Activated T-helper 1 cell treated with anti-CD3 and anti-CD28 coated beads, Interleukin-12 subunit alpha, Interleukin-12 subunit beta, Interleukin-2, Interleukin-4 antibody, amounts not matched to agents 30 ng/mL and 10 ng/mL and 1 ng/mL, durations not matched to agents 14 hours and 24 hours and 36 hours (primary cell): ENCODE data around the gene RGS10. TPM values are rescaled to one million over a fixed set of nuclear protein-coding genes. Genes with fewer than 3 reads are reported as not detected.
"Not testable (repeated sequence)": the region's sequence is repeated elsewhere in the genome, so short reads cannot be mapped to it uniquely, and the experiment has no call there.

Experiments
- DNase-seq: peaks from one replicate; pipeline ENCODE4 v3.0.0; 2021; ENCODE audit warnings: low spot score
- H3K27ac Mint-ChIP-seq: one replicate; pipeline ENCODE4 v1.8.0; 2021; ENCODE audit warnings: mild to moderate bottlenecking, mixed read lengths
- H3K27me3 Mint-ChIP-seq: one replicate; pipeline ENCODE4 v1.8.0; 2022; ENCODE audit warnings: mild to moderate bottlenecking, moderate library complexity, mixed read lengths; ENCODE audit not compliant: insufficient read depth
- H3K36me3 Mint-ChIP-seq: one replicate; pipeline ENCODE4 v1.8.0; 2021; ENCODE audit warnings: low read depth, mixed read lengths
- H3K4me1 Mint-ChIP-seq: one replicate; pipeline ENCODE4 v1.8.0; 2021; ENCODE audit warnings: low read depth, mixed read lengths
- H3K4me3 Mint-ChIP-seq: one replicate; pipeline ENCODE4 v1.8.0; 2021; ENCODE audit warnings: mild to moderate bottlenecking, moderate library complexity, mixed read lengths
- H3K9me3 Mint-ChIP-seq: one replicate; pipeline ENCODE4 v1.8.0; 2021; ENCODE audit warnings: mixed read lengths
- intact Hi-C: fragments of 100-400 bp; cut with micrococcal nuclease; formaldehyde crosslinking; loops from one replicate; pipeline ENCODE4 v1.15.1; 2024
- total RNA-seq: library from RNA; stranded (reverse); gene quantifications from 2 replicates; pipeline ENCODE4 v1.2.3, GENCODE V29; 2022

RGS10 gene
- total RNA-seq, 1 donor from 2014 or later, result 150 TPM

DNA sequence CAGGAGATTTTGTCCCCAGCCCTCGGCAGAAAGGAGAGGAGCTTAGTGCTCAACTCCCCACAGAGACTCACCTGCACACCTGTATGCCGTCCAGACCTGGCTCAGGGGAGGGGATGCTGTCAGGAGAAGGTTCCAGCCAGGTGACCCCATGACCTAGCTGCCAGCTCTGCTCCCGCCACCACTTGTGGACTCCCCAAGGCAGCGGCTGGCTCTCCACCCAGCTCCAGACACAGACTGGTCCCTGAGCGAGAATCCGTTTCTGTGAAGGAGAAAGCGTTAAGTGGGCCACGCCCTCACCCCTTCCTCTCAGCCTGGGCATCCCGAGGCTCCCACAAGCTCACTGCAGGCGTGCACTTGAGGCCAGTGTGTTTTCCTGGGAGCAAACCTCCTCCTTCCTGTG, 76.4 kb downstream of the RGS10 start:
- peaks cover 4% of the 10 kb centered on the region for H3K36me3 Mint-ChIP-seq
- DNase-seq, result no peak
- H3K4me3 Mint-ChIP-seq, result no peak overlapping the region
- H3K9me3 Mint-ChIP-seq, result peaks cover 6% of the 10 kb centered on the region
- no peak overlapping the region for H3K27ac Mint-ChIP-seq
- peaks cover 4% of the 10 kb centered on the region for H3K27me3 Mint-ChIP-seq
- intact Hi-C loops, result no loop called here
- H3K4me1 Mint-ChIP-seq, result peaks cover 16% of the 10 kb centered on the region

DNA sequence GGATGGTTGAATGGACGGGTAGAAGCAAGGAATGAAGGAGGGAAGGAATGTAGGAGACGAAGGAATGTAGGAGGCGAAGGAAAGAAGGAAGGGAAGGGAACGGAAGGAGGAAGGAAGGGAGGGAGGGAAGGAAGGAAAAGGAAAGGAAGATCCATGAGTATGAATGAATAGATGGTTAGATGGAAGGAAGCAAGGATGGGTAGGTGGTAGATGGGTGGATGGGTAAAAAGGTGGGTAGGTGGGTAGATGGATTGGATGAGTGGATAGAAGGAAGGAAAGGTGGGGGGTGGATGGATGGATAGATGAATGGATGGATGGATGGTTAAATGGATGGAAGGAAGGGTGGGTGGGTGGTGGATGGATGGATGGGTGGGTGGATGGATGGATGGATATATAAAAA, 77.4 kb downstream of the RGS10 start:
- Mint-ChIP-seq H3K9me3 (peaks cover 6% of the 10 kb centered on the region), H3K27ac (no peak overlapping the region), H3K4me1 (peaks cover 16% of the 10 kb centered on the region), H3K4me3 (no peak overlapping the region), H3K27me3 (peaks cover 4% of the 10 kb centered on the region), H3K36me3 (peaks cover 4% of the 10 kb centered on the region)
- intact Hi-C loops, result no loop called here
- DNase-seq, result no peak

DNA sequence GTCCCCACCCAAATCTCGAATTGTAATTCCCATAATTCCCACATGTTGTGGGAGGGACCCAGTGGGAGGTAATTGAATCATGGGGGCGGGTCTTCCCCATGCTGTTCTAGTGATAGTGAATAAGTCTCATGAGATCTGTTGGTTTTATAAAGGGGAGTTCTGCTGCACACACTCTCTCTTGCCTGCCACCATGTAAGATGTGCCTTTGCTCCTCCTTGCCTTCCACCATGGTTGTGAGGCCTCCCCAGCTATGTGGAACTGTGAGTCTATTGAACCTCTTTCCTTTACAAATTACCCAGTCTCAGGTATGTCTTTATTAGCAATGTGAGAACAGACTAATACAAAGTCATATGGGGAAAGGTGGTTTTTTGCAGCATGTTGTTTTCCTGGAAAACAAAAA, 79.3 kb downstream of the RGS10 start:
- H3K4me3 Mint-ChIP-seq, intact Hi-C loops, H3K27me3 Mint-ChIP-seq, H3K9me3 Mint-ChIP-seq, DNase-seq, H3K36me3 Mint-ChIP-seq, H3K27ac Mint-ChIP-seq: not testable (repeated sequence)
- H3K4me1 Mint-ChIP-seq, result peaks cover 16% of the 10 kb centered on the region

DNA sequence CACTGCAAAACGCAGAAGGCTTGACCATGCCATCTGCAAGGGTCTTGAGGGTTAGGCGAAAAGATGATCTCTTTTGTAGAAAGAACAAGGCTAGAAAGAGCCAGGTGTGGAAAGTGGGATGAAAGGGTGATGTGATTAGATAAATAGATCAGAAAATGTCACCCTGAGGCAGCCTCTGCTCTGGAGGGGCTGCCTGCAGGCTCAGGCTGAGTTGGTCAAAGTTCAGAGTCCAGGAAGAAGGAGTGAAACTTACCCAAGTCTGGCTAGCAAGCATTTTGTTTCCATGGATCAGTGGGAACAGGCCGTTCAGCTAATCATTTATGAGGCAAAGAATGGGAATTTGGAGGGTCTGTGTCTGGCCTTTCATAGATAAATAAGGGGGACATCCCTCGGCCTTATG, 79.7 kb downstream of the RGS10 start:
- H3K4me1 Mint-ChIP-seq, result peaks cover 16% of the 10 kb centered on the region
- intact Hi-C loops, result no loop called here
- no peak overlapping the region for H3K27ac Mint-ChIP-seq
- H3K27me3 Mint-ChIP-seq, result peaks cover 3% of the 10 kb centered on the region
- no peak for DNase-seq
- peaks cover 6% of the 10 kb centered on the region for H3K9me3 Mint-ChIP-seq
- peaks cover 4% of the 10 kb centered on the region for H3K36me3 Mint-ChIP-seq
- H3K4me3 Mint-ChIP-seq, result no peak overlapping the region

DNA sequence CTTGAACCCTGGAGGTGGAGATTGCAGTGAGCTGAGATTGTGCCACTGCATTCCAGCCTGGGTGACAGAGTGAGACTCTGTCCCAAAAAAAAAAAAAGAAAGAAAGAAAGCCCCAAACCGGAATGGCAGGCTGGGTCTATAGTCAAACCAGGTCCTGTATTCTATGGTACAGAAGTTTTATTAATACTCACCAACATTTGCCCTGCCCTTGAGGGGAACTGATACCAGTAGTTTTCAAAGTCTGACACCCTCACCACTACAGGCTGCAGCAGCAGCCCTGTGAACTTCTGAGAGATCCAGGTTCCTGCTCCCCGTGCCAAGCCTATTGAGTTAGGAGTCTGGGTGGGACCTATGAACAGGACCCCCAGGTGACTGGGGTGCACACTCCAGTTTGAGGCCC, 80.6 kb downstream of the RGS10 start:
- H3K4me3 Mint-ChIP-seq, result no peak overlapping the region
- peaks cover 13% of the 10 kb centered on the region for H3K4me1 Mint-ChIP-seq
- H3K36me3 Mint-ChIP-seq, result peaks cover 4% of the 10 kb centered on the region
- no peak overlapping the region for H3K27ac Mint-ChIP-seq
- H3K9me3 Mint-ChIP-seq, result peaks cover 6% of the 10 kb centered on the region
- no peak for DNase-seq
- intact Hi-C loops, result no loop called here
- H3K27me3 Mint-ChIP-seq, result peaks cover 3% of the 10 kb centered on the region

DNA sequence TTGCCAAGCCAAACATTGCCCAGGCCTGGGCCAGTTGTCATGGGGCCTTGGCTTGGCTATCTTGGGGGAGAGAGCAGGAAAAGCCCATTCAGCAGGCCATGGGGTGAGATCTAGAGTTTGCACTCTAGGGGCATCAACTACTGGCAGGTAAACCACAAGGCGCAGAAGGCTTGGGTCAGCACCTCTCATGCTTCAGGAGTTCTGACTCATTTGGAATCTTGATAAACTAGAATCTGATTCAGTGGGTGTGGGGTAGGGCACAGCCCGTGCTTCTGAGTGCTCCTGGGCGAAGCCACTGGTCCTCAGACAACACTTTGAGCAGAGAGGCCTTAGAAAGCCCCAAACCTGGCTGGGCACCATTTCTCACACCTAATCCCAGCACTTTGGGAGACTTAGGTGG, 81.1 kb downstream of the RGS10 start:
- Mint-ChIP-seq H3K36me3 (peaks cover 4% of the 10 kb centered on the region), H3K27me3 (peaks cover 3% of the 10 kb centered on the region), H3K4me1 (peaks cover 8% of the 10 kb centered on the region), H3K4me3 (no peak overlapping the region), H3K9me3 (peaks cover 6% of the 10 kb centered on the region), H3K27ac (no peak overlapping the region)
- DNase-seq, result no peak
- intact Hi-C loops, result no loop called here

DNA sequence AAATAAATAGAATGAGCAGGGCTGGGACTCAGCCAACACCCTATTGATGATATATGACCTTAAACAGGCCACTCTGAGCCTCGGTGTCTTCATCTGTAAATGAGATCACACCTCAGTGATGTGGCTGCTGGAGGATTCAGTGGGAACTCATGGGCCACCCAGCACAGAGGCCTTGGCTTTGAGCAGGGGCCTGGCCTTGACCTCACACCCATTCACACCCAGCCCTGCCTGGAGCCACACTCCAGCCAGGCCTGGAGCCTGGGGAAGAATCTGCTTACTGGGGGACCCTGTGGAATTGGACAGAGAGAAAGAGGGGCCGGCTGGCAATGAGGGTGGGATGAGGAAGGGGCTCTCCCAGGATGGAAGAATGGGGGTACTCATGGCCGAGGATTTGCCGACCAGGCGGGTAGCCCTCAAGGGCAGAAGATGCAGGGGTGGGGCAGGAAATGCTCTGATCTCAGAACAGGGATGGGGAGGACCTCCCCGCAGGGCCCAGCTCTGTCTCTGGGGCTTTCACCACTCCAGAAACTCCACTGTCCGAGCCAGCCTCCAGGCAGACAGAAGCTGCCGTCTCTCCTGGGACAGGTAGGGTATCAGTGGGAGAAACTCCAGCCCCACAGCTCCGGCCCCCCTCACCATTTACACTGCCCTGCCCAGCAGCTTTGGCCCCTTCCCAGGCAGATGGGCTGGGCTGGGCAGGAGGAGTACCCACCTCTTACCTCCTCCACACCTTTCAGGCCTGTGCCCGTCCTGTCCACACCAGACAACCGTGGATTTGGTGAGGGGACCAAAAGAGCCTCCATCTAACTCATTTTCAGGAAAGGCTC, 81.9 kb downstream of the RGS10 start:
- intact Hi-C loops, result no loop called here
- Mint-ChIP-seq H3K36me3 (peaks cover 4% of the 10 kb centered on the region), H3K4me3 (no peak overlapping the region), H3K27ac (no peak overlapping the region), H3K4me1 (peaks cover 3% of the 10 kb centered on the region), H3K27me3 (peaks cover 3% of the 10 kb centered on the region), H3K9me3 (peaks cover 6% of the 10 kb centered on the region)
- DNase-seq, result no peak

DNA sequence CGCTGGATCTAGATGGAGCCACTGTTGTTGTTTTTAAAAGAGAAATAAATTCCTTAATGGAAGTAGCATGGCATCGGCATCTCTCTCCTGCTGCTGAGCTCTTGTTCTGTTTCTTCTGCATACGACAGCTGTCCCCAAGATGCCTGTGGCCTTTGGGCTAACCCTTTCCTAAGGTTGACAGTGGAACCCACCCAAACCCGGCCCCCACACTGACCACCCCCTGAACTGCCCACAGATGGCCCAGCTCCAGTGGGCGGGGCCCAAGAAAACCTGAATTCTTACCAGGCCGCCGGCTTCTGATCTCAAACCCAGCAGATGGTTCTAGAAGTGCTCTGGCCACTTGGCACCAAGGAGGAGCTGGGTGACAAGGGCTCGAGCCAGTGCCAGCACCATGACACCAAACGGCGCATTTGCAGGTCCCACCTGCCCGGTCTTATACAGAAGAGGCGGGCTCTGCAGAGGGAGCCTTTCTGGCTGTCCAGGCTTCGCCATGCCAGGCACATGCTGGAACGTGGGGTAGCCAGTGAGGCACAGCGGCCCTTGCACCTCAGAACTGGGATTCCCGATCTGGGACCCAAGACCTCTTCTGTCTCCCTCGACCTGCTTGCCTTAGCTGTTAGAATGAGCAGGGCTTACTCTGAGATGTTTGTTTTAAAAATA, 82.7 kb downstream of the RGS10 start:
- no peak for DNase-seq
- no peak overlapping the region for H3K27ac Mint-ChIP-seq
- intact Hi-C loops, result no loop called here
- H3K36me3 Mint-ChIP-seq, result peaks cover 4% of the 10 kb centered on the region
- no peak overlapping the region for H3K4me3 Mint-ChIP-seq
- H3K4me1 Mint-ChIP-seq, result no peaks in the 10 kb centered on the region
- no peaks in the 10 kb centered on the region for H3K27me3 Mint-ChIP-seq
- peaks cover 6% of the 10 kb centered on the region for H3K9me3 Mint-ChIP-seq

DNA sequence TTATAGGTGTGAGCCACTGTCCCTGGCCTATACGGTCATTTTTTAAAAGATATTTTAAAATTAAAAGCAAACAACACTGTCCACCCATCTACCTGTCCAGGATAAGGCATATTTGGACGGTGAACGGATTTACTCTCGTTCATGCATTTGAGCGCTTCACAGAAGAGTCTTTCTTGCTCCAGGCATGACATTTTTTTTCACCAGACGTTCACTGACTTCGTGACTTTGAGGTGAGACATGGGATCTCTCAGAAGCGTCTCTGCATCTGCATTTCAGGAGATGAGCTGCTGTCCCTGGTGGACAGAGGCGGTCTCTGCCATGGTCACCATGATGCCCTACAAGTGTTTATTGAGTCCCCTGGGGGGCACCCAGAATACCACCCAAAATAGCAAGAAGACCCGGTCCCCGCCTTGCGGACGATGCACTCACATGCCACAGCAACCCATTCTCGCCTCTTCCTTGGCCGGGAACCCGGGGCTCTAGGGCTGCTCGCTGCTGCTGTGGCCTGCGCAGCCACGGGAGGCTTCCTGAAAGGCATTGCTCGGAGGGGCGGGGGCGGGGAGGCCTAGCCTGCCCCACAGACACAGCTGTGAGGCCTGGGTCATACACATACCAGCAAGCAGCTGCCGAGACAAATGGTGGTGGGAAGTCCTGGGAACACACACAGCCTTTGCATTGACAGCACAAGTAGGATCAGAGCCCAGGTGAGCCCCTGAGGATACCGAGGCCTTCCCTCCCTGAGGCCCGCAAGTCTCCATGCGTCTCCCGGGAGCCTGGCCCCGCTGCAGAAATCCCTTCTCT, 84.4 kb downstream of the RGS10 start:
- H3K4me1 Mint-ChIP-seq, result no peaks in the 10 kb centered on the region
- DNase-seq, result no peak
- H3K9me3 Mint-ChIP-seq, result peaks cover 6% of the 10 kb centered on the region
- no peak overlapping the region for H3K4me3 Mint-ChIP-seq
- H3K27me3 Mint-ChIP-seq, result no peaks in the 10 kb centered on the region
- intact Hi-C loops, result no loop called here
- no peak overlapping the region for H3K27ac Mint-ChIP-seq
- H3K36me3 Mint-ChIP-seq, result peaks cover 10% of the 10 kb centered on the region

DNA sequence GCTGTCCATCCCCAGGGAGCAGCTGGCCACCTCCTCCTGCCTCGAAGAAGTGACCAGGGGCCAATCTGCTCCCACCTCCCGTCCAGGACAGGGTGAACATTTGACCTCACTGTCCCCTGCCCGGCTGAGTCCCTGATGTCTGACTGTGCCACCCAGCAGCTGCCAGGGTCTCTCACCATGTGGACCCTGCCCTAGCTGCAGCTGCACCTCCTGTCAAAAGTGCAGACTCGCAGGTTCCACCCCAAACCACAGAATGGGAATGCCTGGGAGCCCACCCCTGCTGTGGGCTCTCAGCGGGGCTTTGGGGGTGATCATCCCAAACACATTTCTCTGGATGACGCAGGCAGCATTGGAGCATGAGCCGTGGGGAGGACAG, 86.1 kb downstream of the RGS10 start:
- H3K4me3 Mint-ChIP-seq, result no peak overlapping the region
- H3K27me3 Mint-ChIP-seq, result no peaks in the 10 kb centered on the region
- intact Hi-C loops, result no loop called here
- no peaks in the 10 kb centered on the region for H3K9me3 Mint-ChIP-seq
- no peaks in the 10 kb centered on the region for H3K4me1 Mint-ChIP-seq
- no peak overlapping the region for H3K27ac Mint-ChIP-seq
- peaks cover 6% of the 10 kb centered on the region for H3K36me3 Mint-ChIP-seq
- no peak for DNase-seq

DNA sequence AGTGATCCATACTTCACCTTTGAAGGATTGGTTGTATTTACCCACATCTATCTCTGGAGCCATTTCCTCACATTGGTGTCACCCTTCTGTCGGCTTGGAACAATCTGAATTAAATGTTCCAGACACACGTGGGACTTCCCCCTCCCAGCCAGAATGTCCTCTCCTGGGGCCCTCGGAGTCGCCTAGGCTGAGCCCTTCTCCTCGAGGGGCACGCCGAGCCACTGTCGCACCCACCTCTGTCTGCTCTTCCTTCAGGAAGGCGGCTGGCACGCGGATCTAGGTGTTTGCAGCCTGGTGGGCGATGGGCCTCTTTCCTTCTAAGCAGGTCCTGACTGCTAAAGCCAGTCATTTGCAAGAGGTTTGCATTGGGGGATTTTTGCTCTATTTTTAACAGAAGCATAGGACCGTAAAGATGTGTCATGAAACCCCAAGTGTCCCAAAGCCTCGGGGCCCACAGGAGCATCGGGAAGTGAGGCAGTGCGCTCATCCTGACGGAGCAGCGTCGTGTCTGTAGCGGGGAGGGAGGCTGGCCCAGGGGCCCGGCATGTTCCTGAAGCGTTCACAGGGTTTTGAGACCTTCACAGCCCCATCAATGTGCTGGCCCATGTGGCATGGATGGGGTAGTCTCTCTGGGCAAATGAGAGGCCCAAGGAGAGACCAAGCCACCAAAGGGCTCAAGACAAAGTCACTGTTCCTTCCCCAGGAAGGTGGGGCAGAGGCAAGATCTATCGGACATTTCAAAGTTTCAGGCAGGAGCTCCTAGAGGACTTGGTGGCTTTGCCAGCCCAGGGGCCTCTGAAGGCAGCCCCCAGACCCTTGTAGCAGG, 86.7 kb downstream of the RGS10 start:
- no peaks in the 10 kb centered on the region for H3K4me1 Mint-ChIP-seq
- no peaks in the 10 kb centered on the region for H3K9me3 Mint-ChIP-seq
- no peak overlapping the region for H3K4me3 Mint-ChIP-seq
- DNase-seq, result no peak
- no peaks in the 10 kb centered on the region for H3K27me3 Mint-ChIP-seq
- intact Hi-C loops, result no loop called here
- H3K36me3 Mint-ChIP-seq, result peaks cover 6% of the 10 kb centered on the region
- no peak overlapping the region for H3K27ac Mint-ChIP-seq

DNA sequence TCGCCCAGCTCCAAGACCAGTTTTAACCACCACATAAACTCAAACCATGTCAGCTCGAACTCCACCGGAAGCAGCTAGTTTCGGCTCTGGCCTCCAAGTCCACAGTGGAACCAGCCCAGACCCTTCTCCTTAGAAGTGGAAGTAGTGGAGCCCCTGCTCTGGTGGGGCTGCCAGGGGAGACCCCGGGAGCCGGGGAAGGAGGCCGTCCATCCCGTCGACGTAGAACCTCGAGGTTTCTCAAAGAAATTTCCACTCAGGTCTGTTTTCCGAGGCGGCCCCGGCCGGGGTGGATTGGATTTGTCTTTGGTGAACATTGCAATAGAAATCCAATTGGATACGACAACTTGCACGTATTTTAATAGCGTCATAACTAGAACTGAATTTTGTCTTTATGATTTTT, 87.5 kb downstream of the RGS10 start:
- no peak for DNase-seq
- no peaks in the 10 kb centered on the region for H3K4me1 Mint-ChIP-seq
- intact Hi-C loops, result no loop called here
- H3K27ac Mint-ChIP-seq, result no peak overlapping the region
- H3K27me3 Mint-ChIP-seq, result no peaks in the 10 kb centered on the region
- H3K36me3 Mint-ChIP-seq, result peaks cover 6% of the 10 kb centered on the region
- H3K9me3 Mint-ChIP-seq, result no peaks in the 10 kb centered on the region
- no peak overlapping the region for H3K4me3 Mint-ChIP-seq
